Measurements from ENCODE around the gene TAF11L12.
"Not testable (repeated sequence)": the region's sequence is repeated elsewhere in the genome, so short reads cannot be mapped to it uniquely, and the experiment has no call there.

The TAF11L12 gene

DNA sequence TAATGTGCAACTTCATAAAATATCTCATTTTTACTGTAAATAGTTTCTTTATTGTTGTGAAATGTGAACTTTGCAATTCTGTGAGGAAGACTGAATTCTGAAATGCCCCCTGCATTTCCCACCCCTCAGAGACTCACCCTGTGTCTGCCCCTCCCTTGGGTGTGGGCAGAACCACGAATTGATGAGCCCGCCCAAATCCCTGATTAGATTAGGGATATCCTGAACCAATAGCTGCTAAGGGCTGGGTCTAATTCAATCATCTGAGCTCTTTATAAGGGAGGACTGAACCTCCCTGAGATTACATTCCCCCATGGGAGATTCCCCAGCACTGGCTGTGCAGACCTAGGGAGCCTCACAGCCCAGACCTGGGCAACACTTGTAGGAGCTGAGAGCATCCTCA is at the start of gene TAF11L12:
TAF11L12 (plus strand) TSS at position 301 of the 400 bp plus-strand sequence.
- not testable (repeated sequence) for DNase-seq

DNA sequence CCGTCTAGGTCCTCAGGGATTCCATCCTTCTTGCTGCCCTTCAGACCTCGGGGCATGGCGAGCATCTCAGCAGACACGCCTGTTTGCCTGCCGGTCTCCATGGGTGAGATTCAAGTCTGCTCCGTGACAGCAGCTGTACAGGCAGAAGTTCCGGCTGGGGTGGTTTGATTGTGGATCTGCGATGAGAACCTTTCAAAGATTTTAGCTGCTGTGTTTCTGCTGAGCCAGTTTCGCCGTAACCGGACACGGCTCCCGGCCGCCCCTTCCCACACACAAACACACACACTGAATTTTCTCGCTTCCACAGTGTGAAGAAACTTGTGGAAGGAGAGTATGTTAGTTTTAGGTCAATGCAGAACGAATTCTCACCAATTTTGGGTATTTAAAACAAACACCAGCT is 24.5 kb upstream of the TAF11L12 start, which contains the start of gene TAF11L7:
TAF11L7 (minus strand) TSS at position 101 of the 400 bp plus-strand sequence.
- DNase-seq = not testable (repeated sequence)

DNA sequence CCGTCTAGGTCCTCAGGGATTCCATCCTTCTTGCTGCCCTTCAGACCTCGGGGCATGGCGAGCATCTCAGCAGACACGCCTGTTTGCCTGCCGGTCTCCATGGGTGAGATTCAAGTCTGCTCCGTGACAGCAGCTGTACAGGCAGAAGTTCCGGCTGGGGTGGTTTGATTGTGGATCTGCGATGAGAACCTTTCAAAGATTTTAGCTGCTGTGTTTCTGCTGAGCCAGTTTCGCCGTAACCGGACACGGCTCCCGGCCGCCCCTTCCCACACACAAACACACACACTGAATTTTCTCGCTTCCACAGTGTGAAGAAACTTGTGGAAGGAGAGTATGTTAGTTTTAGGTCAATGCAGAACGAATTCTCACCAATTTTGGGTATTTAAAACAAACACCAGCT is 19.3 kb upstream of the TAF11L12 start, which contains the start of gene TAF11L8:
TAF11L8 (minus strand) TSS at position 101 of the 400 bp plus-strand sequence.
- not testable (repeated sequence) for DNase-seq

GRCh38 chr5:17594255-17594654 is 15.9 kb upstream of the TAF11L12 start, which contains the start of gene TAF11L9:
Gene TAF11L9, minus strand, starts transcription at chr5:17594394.
- not testable (repeated sequence) for DNase-seq

- DNase-seq = not testable (repeated sequence)
Observed at GRCh38 chr5:17597728-17598127, 12.5 kb upstream of the TAF11L12 start, which contains the start of gene TAF11L10. Gene TAF11L10, minus strand, starts transcription at chr5:17597828.

DNA sequence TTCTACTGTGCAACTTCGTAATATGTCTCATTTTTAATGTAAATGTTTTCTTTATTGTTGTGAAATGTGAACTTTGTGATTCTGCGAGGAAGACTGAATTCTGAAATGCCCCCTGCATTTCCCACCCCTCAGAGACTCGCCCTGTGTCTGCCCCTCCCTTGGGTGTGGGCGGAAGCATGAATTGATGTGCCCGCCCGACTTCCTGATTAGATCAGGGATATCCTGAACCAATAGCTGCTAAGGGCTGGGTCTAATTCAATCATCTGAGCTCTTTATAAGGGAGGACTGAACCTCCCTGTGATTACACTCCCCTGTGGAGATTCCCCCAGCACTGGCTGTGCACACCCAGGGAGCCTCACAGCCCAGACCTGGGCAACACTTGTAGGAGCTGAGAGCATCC is 6.3 kb upstream of the TAF11L12 start, which contains the start of gene TAF11L11:
TAF11L11 (plus strand) TSS at position 304 of the 400 bp plus-strand sequence.
- DNase-seq = not testable (repeated sequence)

- no peak for DNase-seq
Observed at GRCh38 chr5:17604951-17605350, 5.2 kb upstream of the TAF11L12 start.

DNA sequence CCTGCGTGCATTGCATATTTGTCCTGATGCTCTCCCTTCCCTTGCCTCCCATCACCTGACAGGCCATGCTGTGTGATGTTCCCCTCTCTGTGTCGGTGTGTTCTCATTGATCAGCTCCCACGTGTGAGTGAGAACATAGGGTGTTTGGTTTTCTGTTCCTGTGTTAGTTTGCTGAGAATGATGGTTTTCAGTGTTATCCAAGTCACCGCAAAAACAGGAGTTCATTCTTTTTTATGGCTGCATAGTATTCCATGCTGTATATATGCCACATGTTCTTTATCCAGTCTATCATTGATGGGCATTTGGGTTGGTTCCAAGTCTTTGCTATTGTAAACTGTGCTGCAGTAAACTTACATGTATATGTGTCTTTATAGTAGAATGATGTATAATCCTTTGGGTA is 2.7 kb upstream of the TAF11L12 start:
- not testable (repeated sequence) for DNase-seq

- DNase-seq = no peak
Observed at GRCh38 chr5:17614872-17615605, 4.8 kb downstream of the TAF11L12 start.

DNA sequence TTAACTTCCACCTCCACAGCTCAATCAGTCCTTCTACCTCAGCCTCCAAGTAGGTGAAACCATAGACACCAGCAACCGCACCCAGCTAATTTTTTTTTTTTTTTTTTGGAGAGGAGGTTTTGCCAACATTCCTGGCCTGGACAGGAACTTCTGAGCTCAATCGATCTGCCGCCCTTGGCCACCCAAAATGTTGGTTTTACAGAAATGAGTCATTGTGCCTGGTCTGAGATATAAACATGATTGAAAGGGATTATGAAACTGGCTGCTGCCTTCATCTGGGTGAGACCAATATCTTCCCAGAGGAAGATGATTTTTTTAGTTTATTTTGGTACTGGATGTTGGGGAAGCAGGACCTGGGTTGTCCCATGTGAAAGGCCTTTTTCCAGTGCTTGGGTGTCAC is 9.2 kb downstream of the TAF11L12 start:
- DNase-seq = no peak

DNA sequence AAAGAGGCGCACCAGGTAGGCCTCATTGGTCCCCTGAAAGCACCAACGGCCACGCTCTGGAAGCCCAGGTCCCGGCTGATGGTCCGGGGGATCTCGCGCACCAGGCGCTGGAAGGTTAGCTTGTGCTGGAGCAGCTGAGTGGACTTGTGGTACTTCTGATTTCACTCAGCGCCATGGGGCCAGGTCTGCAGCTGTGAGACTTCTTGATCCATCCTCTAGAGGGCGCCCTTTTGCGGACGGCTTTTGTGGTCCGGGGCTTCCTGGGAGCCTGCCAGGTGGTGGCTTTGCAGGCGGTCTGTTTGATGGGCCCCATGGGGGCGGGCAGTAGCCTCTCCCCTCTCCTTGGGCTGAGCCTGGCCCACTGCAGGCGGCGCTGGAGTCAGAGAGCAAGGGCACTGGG is 10.4 kb downstream of the TAF11L12 start:
- no peak for DNase-seq

- DNase-seq = no peak
Observed at GRCh38 chr5:17625686-17626085, 15.5 kb downstream of the TAF11L12 start.

- DNase-seq = not testable (repeated sequence)
Observed at GRCh38 chr5:17631788-17632187, 21.6 kb downstream of the TAF11L12 start, which contains the start of gene TAF11L13. Gene TAF11L13, plus strand, starts transcription at chr5:17632088.

DNA sequence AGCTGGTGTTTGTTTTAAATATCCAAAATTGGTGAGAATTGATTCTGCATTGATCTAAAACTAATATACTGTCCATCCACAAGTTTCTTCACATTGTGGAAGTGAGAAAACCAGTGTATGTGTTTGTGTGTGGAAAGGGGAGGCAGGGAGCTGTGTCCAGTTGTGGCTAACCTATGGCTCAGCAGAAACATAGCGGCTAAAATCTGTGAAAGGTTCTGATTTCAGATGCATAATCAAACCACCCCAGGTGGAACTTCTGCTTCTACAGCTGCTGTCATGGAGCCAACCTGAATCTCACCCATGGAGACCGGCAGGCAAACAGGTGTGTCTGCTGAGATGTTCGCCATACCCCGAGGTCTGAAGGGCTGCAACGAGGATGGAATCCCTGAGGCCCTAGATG is 24.0 kb downstream of the TAF11L12 start, which contains the start of gene TAF11L14:
TAF11L14 (plus strand) TSS at position 301 of the 400 bp plus-strand sequence.
- DNase-seq = no peak

DNA sequence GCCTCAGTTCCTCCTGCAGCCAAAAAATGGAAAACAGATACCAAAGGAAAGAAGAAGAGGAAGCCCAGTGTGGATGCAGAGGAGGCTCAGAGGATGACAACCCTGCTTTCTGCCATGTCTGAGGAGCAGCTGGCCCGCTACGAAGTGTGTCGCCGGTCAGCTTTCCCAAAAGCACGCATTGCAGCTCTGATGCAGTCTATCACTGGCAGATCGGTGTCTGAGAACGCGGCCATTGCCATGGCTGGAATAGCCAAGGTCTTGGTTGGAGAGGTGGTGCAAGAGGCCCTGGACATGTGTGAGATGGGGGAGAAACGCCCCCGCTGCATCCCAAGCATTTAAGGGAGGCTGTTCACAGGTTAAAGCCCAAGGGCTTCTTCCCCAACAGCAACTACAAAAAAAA is 39.0 kb downstream of the TAF11L12 start:
- not testable (repeated sequence) for DNase-seq

DNA sequence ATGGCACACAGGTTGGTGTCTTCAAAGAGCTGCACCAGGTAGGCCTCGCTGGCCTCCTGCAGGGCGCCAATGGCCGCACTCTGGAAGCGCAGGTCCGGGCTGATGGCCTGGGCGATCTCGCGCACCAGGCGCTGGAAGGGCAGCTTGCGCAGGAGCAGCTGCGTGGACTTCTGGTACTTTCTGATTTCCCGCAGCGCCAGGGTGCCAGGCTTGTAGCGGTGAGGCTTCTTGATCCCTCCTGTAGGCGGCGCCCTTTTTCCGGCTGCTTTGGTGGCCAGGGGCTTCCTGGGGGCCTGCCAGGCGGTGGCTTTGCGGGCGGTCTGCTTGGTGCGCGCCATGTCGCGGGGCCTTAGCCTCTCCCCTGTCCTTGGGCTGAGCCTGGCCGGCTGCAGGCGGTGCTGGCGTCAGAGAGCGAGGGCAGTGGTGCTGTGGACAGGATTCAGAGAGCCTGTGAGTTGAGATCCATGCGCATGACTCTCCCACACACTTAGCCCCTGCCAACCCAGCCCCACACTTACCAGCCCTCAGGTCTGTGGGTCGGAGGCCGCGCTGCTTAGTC is 45.1 kb downstream of the TAF11L12 start:
- not testable (repeated sequence) for DNase-seq

DNA sequence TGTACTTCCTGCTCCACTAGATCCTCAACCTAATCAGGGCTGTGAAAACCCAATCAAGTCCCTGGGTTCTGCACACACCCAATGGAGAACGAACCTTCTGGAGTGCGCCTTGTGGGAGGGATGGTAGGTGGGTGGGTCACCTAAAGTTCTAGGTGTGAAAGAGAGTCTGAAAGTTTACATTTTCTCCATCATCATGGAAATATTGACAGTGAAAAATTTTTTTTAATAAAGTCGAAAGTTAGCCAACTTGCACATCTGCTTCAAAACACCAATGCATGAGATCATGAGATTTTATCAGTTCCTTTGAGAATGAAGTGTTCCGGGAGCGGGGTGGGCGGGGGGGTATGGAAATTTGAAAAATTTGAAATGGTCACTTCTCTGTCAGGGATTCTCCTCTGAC is 45.7 kb downstream of the TAF11L12 start:
- DNase-seq = no peak

Measured in NCI-H526 treated with DMSO at 0.1 percent for 48 hours (cell line).